SK-N-MC (cell line): ENCODE results near the gene LPCAT3.

Experiments used
- EZH2 ChIP-seq: fragments of 200-600 bp; sonication (generic); IDR thresholded peaks from one replicate; pipeline ENCODE4 v1.6.1; 2017; ENCODE audit warnings: antibody characterized with exemption
- FOXP2 ChIP-seq: optimal IDR thresholded peaks from 2 replicates; pipeline ENCODE3; 2011; ENCODE audit warnings: mild to moderate bottlenecking, moderate library complexity; ENCODE audit not compliant: insufficient read depth; ENCODE audit errors: extremely low read length, control extremely low read depth
- POLR2AphosphoS5 ChIP-seq: IDR thresholded peaks from 2 replicates; pipeline ENCODE4 v1.6.1; 2012; ENCODE audit warnings: mild to moderate bottlenecking, low read depth, low read length, borderline replicate concordance

DNA sequence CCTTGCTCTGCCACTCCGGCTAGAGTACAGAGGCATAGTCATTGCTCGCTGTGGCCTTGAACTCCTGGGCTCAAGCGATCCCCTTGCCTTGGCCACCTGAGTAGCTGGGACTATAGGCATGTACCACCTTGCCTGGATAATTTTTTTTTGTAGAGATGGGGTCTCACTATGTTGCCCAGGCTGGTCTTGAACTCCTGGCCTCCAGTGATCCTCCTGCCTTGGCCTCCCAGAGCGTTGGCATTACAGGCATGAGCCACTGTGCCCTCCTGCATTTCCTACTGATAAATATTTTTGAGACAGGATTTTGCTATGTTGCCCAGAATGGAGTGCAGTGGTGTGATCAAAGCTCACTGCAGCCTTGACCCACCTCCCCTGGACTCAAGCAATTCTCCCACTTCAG, 38.2 kb downstream of the LPCAT3 start:
- no peak for TF ChIP-seq POLR2AphosphoS5
- no peak for TF ChIP-seq EZH2
- no peak for TF ChIP-seq FOXP2
